ENCODE results near the gene ERC2.

GRCh38 chr3:55630280-55630920 lies 837.9 kb downstream of the ERC2 start:
- TF ChIP-seq POLR2A (IDR thresholded peaks at IDR 0.05; ENCODE audit: control extremely low read depth in 1 of 2, low read depth in 2 of 2, low read length in 2 of 2), result no peak
- peak; percentile 17 to 43 (median 27) for TF ChIP-seq CTCF (IDR thresholded peaks at IDR 0.05; ENCODE audit: control extremely low read depth in 1 of 3, insufficient read depth in 1 of 3, low read depth in 1 of 3, low read length in 3 of 3)
- no peak for TF ChIP-seq HDAC6 (IDR thresholded peaks at IDR 0.05; ENCODE audit: low read depth, low read length)
- TF ChIP-seq MAFK (IDR thresholded peaks at IDR 0.05; ENCODE audit: low read depth, low read length), result no peak

Data from H1 (cell line).